Stimulated activated naive CD8-positive, alpha-beta T cell treated with anti-CD3 and anti-CD28 coated beads, Interleukin-15, Interleukin-2, amounts not matched to agents 100 ng/mL and 50 ng/mL, for 24 hours (primary cell): Measurements from ENCODE around the gene LRIT3.

Source experiments
- H3K27ac Mint-ChIP-seq: one replicate; pipeline ENCODE4 v1.8.0; 2021; ENCODE audit warnings: mild to moderate bottlenecking, mixed read lengths
- H3K27me3 Mint-ChIP-seq: one replicate; pipeline ENCODE4 v1.8.0; 2021; ENCODE audit warnings: mixed read lengths
- H3K36me3 Mint-ChIP-seq: one replicate; pipeline ENCODE4 v1.8.0; 2021; ENCODE audit warnings: low read depth, mixed read lengths
- H3K4me1 Mint-ChIP-seq: one replicate; pipeline ENCODE4 v1.8.0; 2021; ENCODE audit warnings: low read depth, mixed read lengths
- H3K4me3 Mint-ChIP-seq: one replicate; pipeline ENCODE4 v1.8.0; 2021; ENCODE audit warnings: mild to moderate bottlenecking, mixed read lengths
- H3K9me3 Mint-ChIP-seq: one replicate; pipeline ENCODE4 v1.8.0; 2021; ENCODE audit warnings: mixed read lengths

The LRIT3 gene

DNA sequence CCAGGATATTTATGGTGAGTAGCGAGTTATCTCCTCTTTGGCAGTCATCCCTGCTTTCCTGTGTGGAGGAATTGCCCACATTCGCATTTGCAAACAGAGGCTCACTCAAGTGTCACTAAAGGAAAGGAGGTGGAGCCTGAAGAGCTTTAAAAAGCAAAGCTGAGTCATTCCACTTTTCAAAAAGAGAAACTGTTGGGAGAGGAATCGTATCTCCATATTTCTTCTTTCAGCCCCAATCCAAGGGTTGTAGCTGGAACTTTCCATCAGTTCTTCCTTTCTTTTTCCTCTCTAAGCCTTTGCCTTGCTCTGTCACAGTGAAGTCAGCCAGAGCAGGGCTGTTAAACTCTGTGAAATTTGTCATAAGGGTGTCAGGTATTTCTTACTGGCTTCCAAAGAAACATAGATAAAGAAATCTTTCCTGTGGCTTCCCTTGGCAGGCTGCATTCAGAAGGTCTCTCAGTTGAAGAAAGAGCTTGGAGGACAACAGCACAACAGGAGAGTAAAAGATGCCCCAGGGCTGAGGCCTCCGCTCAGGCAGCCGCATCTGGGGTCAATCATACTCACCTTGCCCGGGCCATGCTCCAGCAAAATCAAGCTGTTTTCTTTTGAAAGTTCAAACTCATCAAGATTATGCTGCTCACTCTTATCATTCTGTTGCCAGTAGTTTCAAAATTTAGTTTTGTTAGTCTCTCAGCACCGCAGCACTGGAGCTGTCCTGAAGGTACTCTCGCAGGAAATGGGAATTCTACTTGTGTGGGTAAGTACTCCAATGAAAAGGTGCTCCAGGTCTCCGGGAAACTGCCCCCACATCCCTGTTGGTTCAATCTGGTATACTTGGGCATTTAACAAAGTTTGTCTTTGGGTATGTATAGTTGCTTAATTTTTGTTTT, 65.0 kb downstream of the LRIT3 start, which contains the start of gene EGF:
TSS of gene EGF (plus strand) at position 178 of the 890 bp plus-strand sequence. CDS start at position 631, 453 bp downstream.
- Mint-ChIP-seq H3K27me3 (peaks cover 34% of the 10 kb centered on the region), H3K4me3 (no peak within 1 kb of the TSS), H3K9me3 (no peaks in the 10 kb centered on the region), H3K36me3 (no peaks in the 10 kb centered on the region), H3K4me1 (peaks cover 6% of the 10 kb centered on the region), H3K27ac (no peak within 1 kb of the TSS)

DNA sequence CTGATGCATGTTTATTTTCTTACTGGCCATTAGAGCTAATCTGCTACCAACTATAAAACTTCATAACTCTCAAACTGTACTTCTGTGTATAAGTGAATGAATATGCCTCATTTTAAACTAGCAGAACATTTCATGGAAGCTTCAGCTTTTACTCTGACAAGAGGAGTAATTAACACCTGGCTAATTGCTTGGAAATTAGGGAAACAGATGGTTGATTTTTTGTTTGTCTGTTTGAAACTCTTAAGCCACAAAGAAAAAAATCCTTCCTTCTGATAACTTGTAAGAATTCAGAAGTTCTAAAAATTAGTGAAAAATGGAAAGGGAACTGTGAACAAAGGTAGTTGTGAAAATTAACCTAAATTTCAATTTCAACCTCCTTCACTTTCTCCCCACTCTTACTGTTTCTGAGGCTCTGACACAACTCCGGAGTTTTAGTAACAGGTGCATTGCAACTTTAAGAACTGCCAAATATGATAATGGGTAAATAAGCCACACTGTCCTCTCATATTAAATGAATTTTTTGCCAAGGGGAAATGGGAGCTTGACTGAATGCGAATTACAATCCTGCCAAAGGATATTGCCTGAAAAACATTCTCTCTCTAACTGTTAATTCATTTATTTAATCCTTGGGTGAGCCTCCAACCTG, 65.8 kb downstream of the LRIT3 start:
- Mint-ChIP-seq H3K27ac (no peak overlapping the region), H3K9me3 (no peaks in the 10 kb centered on the region), H3K4me3 (no peak overlapping the region), H3K27me3 (peaks cover 34% of the 10 kb centered on the region), H3K4me1 (peaks cover 6% of the 10 kb centered on the region), H3K36me3 (no peaks in the 10 kb centered on the region)

DNA sequence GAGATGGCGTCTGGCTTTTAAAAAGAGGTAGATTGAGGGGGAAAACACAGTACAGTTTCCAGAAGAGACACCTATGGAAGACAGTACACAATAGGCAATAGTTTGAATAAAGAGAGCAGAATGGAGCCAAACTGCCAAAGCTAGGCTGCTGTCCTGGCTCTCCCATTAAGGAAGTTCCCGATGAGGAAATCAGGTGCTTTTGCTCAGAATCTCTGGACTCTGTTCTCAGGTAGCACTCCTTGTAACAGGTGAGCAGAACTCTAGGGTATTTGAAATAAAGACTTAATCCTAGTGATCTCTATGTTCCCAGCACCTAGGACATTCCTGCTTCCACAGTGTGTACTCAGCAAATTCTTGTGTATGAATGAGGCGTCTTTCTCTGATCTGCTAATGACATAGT, 66.4 kb downstream of the LRIT3 start:
- Mint-ChIP-seq H3K27ac (no peak overlapping the region), H3K9me3 (no peaks in the 10 kb centered on the region), H3K4me1 (peaks cover 6% of the 10 kb centered on the region), H3K36me3 (no peaks in the 10 kb centered on the region), H3K27me3 (peaks cover 30% of the 10 kb centered on the region), H3K4me3 (no peak overlapping the region)

DNA sequence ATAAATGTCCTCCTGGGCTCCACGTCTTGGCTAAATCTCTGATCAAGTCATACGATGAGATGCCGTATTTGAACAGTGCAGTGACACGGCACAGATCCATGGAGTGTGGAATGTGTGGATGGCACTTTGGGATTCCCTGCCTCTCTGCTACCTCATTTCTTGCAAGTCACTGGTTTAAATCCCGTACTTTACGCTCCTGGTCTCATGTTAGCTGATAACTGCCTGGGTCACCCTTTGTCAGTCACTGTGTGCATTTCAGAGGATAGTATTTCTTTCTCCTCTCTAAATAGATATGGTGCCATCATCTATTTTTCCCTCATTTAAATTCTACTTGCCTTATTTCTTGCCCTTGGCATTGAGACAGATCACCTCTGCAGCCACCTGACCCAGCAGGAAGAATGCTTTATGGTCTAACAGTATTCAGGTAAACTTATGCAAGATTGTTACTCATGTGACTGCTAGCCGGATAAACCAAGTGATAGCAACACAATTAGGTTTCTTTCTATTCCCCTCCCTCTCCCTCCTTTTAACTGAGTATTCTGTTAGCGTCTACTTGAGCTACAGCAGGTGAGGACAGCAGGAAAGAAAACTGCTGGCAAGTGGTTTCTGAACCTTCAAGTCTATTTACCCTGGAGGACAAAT, 67.6 kb downstream of the LRIT3 start:
- H3K4me1 Mint-ChIP-seq: peaks cover 6% of the 10 kb centered on the region
- peaks cover 23% of the 10 kb centered on the region for H3K27me3 Mint-ChIP-seq
- no peak overlapping the region for H3K4me3 Mint-ChIP-seq
- no peaks in the 10 kb centered on the region for H3K36me3 Mint-ChIP-seq
- H3K27ac Mint-ChIP-seq: no peak overlapping the region
- no peaks in the 10 kb centered on the region for H3K9me3 Mint-ChIP-seq

DNA sequence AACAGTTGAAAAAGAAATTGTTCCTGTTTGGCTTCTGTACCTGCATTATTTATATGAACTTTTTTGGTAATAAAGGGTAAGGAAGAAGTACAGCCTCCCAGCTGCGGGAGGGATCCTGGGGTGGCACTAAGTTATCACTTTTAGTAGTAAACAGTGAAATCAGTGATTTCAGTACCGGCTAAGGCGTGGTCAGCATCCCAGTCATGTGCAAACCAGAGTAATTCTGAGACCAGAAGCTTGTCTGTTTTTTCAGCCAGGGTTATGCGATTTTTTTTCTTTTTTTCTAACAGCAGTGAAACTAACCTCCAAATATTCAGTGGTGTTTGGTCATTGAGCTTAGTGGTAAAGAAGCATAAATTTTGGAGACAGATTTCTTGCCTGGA, 68.1 kb downstream of the LRIT3 start:
- no peaks in the 10 kb centered on the region for H3K9me3 Mint-ChIP-seq
- peaks cover 23% of the 10 kb centered on the region for H3K27me3 Mint-ChIP-seq
- H3K4me1 Mint-ChIP-seq: peaks cover 6% of the 10 kb centered on the region
- H3K36me3 Mint-ChIP-seq: no peaks in the 10 kb centered on the region
- H3K4me3 Mint-ChIP-seq: no peak overlapping the region
- no peak overlapping the region for H3K27ac Mint-ChIP-seq

DNA sequence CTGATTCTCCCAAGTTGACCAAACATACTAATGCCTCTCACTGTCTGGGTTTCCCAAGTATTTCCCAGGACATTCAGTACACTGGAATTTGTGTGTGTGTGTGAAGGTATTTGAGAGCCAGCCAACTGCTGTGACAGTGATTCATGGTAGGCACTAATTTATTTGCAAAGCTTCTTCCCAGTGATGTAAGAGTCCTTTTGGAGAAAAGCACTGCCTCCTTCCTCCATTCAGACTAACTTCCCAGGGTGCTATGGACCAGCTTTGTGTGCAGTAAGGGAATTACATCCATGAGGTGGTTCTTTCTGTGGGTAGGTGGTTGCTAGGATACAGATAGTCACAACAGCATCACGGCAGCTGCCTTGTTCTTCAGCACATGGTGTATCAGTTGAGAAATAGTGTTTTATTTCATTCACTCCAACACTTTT, 73.5 kb downstream of the LRIT3 start:
- no peaks in the 10 kb centered on the region for H3K9me3 Mint-ChIP-seq
- H3K27ac Mint-ChIP-seq: no peak overlapping the region
- H3K4me1 Mint-ChIP-seq: no peaks in the 10 kb centered on the region
- H3K27me3 Mint-ChIP-seq: peaks cover 4% of the 10 kb centered on the region
- H3K36me3 Mint-ChIP-seq: no peaks in the 10 kb centered on the region
- no peak overlapping the region for H3K4me3 Mint-ChIP-seq
